ENCODE measurements around the gene MICA. TPM values are rescaled to one million over a fixed set of nuclear protein-coding genes. Genes with fewer than 3 reads are reported as not detected.
"Not testable (repeated sequence)": the region's sequence is repeated elsewhere in the genome, so short reads cannot be mapped to it uniquely, and the experiment has no call there.

The MICA gene
- total RNA-seq, 1 donor from 2014 or later = 10.7 TPM

- no peak for DNase-seq (ENCODE audit: extremely low spot score, unreplicated experiment)
- H3K36me3 Mint-ChIP-seq = no peaks in the 10 kb centered on the region
- no peak overlapping the region for H3K27ac Mint-ChIP-seq
- peaks cover 50% of the 10 kb centered on the region for H3K27me3 Mint-ChIP-seq
- TF ChIP-seq, protein P1, sequence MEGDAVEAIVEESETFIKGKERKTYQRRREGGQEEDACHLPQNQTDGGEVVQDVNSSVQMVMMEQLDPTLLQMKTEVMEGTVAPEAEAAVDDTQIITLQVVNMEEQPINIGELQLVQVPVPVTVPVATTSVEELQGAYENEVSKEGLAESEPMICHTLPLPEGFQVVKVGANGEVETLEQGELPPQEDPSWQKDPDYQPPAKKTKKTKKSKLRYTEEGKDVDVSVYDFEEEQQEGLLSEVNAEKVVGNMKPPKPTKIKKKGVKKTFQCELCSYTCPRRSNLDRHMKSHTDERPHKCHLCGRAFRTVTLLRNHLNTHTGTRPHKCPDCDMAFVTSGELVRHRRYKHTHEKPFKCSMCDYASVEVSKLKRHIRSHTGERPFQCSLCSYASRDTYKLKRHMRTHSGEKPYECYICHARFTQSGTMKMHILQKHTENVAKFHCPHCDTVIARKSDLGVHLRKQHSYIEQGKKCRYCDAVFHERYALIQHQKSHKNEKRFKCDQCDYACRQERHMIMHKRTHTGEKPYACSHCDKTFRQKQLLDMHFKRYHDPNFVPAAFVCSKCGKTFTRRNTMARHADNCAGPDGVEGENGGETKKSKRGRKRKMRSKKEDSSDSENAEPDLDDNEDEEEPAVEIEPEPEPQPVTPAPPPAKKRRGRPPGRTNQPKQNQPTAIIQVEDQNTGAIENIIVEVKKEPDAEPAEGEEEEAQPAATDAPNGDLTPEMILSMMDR (conservative IDR thresholded peaks at IDR 0.05) = no peak
- H3K4me3 Mint-ChIP-seq = no peak overlapping the region
- H3K4me1 Mint-ChIP-seq (ENCODE audit: unreplicated experiment) = no peaks in the 10 kb centered on the region
- no peaks in the 10 kb centered on the region for H3K9me3 Mint-ChIP-seq
Measured at GRCh38 chr6:31426395-31427354, 23.3 kb downstream of the MICA start.

- Mint-ChIP-seq H3K4me3 (no peak overlapping the region), H3K27ac (no peak overlapping the region), H3K27me3 (peaks cover 31% of the 10 kb centered on the region), H3K4me1 (ENCODE audit: unreplicated experiment) (no peaks in the 10 kb centered on the region), H3K9me3 (no peaks in the 10 kb centered on the region), H3K36me3 (no peaks in the 10 kb centered on the region)
- TF ChIP-seq, protein P1 (conservative IDR thresholded peaks at IDR 0.05) = no peak
- DNase-seq (ENCODE audit: extremely low spot score, unreplicated experiment) = no peak
Measured at GRCh38 chr6:31430449-31430848, 27.1 kb downstream of the MICA start.

GRCh38 chr6:31435051-31435450, 31.7 kb downstream of the MICA start:
- H3K36me3 Mint-ChIP-seq; H3K4me1 Mint-ChIP-seq (ENCODE audit: unreplicated experiment); H3K9me3 Mint-ChIP-seq; DNase-seq (ENCODE audit: extremely low spot score, unreplicated experiment); H3K27ac Mint-ChIP-seq; H3K4me3 Mint-ChIP-seq: not testable (repeated sequence)
- H3K27me3 Mint-ChIP-seq = peaks cover 49% of the 10 kb centered on the region

DNA sequence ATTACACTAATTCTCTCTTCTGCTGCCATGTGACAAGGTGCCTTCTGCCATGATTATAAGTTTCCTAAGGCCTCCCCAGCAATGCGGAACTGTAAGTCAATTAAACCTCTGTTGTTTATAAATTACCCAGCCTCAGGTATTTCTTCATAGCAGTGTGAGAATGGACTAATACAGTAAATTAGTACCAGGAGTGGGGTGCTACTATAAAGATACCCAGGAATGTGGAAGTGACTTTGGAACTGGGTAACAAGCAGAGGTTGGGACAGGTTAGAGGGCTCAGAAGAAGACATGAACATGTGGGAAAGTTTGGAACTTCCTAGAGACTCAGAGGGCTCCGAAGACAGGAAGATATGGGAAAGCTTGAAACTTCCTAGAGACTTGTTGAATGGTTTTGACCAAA, 34.8 kb downstream of the MICA start:
- H3K4me3 Mint-ChIP-seq = no peak overlapping the region
- peaks cover 67% of the 10 kb centered on the region for H3K27me3 Mint-ChIP-seq
- H3K4me1 Mint-ChIP-seq (ENCODE audit: unreplicated experiment) = peaks cover 6% of the 10 kb centered on the region
- TF ChIP-seq, protein P1 (conservative IDR thresholded peaks at IDR 0.05) = no peak
- peaks cover 3% of the 10 kb centered on the region for H3K36me3 Mint-ChIP-seq
- no peak overlapping the region for H3K27ac Mint-ChIP-seq
- no peak for DNase-seq (ENCODE audit: extremely low spot score, unreplicated experiment)
- peaks cover 7% of the 10 kb centered on the region for H3K9me3 Mint-ChIP-seq

DNA sequence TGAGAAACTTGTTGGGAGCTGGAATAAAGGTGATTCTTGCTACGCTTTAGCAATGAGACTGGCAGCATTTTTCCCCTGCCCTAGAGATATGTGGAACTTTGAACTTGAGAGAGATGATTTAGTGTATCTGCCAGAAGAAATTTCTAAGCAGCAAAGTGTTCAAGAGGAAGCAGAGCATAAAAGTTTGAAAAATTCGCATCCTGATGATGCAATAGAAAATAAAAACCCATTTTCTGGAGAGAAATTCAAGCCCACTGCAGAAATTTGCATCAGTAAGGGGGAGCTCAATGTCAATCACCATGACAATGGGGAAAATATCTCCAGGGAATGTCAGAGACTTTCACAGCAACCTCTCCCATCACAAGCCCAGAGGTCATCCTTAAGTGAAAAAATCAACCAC, 35.3 kb downstream of the MICA start:
- Mint-ChIP-seq H3K27me3 (peaks cover 68% of the 10 kb centered on the region), H3K36me3 (peaks cover 3% of the 10 kb centered on the region), H3K27ac (no peak overlapping the region), H3K9me3 (peaks cover 7% of the 10 kb centered on the region), H3K4me3 (no peak overlapping the region), H3K4me1 (ENCODE audit: unreplicated experiment) (peaks cover 6% of the 10 kb centered on the region)
- TF ChIP-seq, protein P1 (conservative IDR thresholded peaks at IDR 0.05) = no peak
- no peak for DNase-seq (ENCODE audit: extremely low spot score, unreplicated experiment)

All from type B pancreatic cell (in vitro differentiated cells).